GM21786 (cell line): ENCODE data around the gene NT5C.
"Not testable (repeated sequence)": the region's sequence is repeated elsewhere in the genome, so short reads cannot be mapped to it uniquely, and the experiment has no call there.

Source experiments
- ATAC-seq: cut with Tn5 transposase; IDR thresholded peaks from one replicate; pipeline ENCODE4 v1.9.1; 2021; ENCODE audit not compliant: unreplicated experiment

NT5C gene

GRCh38 chr17:75146592-75146991 is 15.1 kb upstream of the NT5C start:
- no peak for ATAC-seq

GRCh38 chr17:75144816-75145512 is 13.4 kb upstream of the NT5C start:
- no peak for ATAC-seq

GRCh38 chr17:75142236-75142971 is 10.9 kb upstream of the NT5C start:
- ATAC-seq: no peak

- ATAC-seq: no peak
These were observed 7.0 kb upstream of the NT5C start for GRCh38 chr17:75138519-75138918.

- not testable (repeated sequence) for ATAC-seq
These were observed 6.2 kb upstream of the NT5C start for GRCh38 chr17:75137762-75138161.

GRCh38 chr17:75135946-75136345 is 4.4 kb upstream of the NT5C start:
- no peak for ATAC-seq

GRCh38 chr17:75135452-75135851 is 3.9 kb upstream of the NT5C start:
- no peak for ATAC-seq

GRCh38 chr17:75133607-75134347 is 2.2 kb upstream of the NT5C start:
- ATAC-seq: not testable (repeated sequence)

- no peak for ATAC-seq
These were observed 1.5 kb upstream of the NT5C start for GRCh38 chr17:75133001-75133400.

GRCh38 chr17:75132018-75133000 is 767 bp upstream of the NT5C start:
- ATAC-seq: not testable (repeated sequence)

GRCh38 chr17:75130632-75131277 is 787 bp downstream of the NT5C start:
- ATAC-seq: no peak

GRCh38 chr17:75130059-75130631 is 1.4 kb downstream of the NT5C start:
- ATAC-seq: no peak

- ATAC-seq: no peak
These were observed 2.0 kb downstream of the NT5C start for GRCh38 chr17:75129576-75129975.

GRCh38 chr17:75128694-75129505 is 2.6 kb downstream of the NT5C start:
- ATAC-seq: no peak

GRCh38 chr17:75127936-75128335 is 3.6 kb downstream of the NT5C start:
- not testable (repeated sequence) for ATAC-seq

- ATAC-seq: no peak
These were observed 4.6 kb downstream of the NT5C start for GRCh38 chr17:75126954-75127353.

- no peak for ATAC-seq
These were observed 5.6 kb downstream of the NT5C start for GRCh38 chr17:75125984-75126383.

- ATAC-seq: no peak
These were observed 6.8 kb downstream of the NT5C start for GRCh38 chr17:75124819-75125162.
